Right renal pelvis (tissue), 4 donors: ENCODE data around the gene WFDC5. TPM values are rescaled to one million over a fixed set of nuclear protein-coding genes. Genes with fewer than 3 reads are reported as not detected.

ENCODE experiments used
- DNase-seq, 4 donors: peaks; one replicate each; pipeline ENCODE4 v3.0.0-alpha.2; 2013; ENCODE audit warnings: low read depth in 4 of 4, low spot score in 3 of 4, missing footprints in 1 of 4
- polyA plus RNA-seq, 4 donors: library from polyadenylated mRNA; unstranded; fragments of 120-200 nt; gene quantifications; one replicate each; pipeline ENCODE4 v1.2.1, GENCODE V29; 2013; ENCODE audit not compliant: insufficient read length in 4 of 4

Gene WFDC5
- polyA plus RNA-seq, 4 donors, result not detected

- DNase-seq, result no peak
These were observed 855 bp upstream of the WFDC5 start for GRCh38 chr20:45115829-45116228.

DNA sequence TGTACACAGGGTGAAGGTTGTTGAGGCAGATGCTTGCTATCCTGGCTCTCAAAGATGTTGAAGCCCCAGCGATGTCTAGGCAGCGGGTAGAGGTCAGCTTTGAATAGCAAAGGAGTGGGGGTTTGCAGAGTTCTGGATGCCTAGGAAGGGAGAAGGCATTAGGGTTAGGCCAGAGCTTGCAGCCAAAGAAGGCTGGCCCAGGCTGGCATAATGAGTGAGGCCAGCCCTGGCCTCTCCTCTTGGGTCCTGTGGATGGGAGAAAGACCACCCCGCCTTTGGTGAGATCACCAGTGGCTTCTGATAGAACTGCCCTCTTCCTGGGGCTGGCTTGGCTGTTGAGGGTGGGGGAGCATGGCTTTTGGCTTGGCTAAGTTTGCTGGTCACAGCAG lies 406 bp upstream of the WFDC5 start:
- DNase-seq, result no peak

DNA sequence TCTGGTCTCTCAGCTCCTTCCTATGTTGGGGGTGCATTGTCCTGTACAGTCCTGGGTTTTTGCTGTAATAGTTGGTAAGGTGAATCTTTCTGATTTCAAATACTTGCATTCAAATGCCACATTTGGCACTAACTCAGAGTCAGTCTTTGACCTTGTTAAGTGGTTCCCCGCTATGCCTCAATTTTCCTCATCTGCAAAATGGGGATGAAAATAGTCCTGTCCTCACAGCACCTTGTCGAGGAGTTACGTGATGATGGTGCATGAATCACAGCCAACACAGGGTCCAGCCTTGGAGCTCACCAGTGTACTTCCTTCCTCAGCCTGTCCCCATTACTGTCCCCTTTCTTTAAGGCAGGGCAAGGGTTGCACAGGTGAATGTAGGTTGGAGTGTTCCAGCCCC lies 1.1 kb downstream of the WFDC5 start:
- no peak for DNase-seq

- no peak for DNase-seq
These were observed 2.2 kb downstream of the WFDC5 start for GRCh38 chr20:45112754-45113153.

GRCh38 chr20:45111799-45112471 lies 3.0 kb downstream of the WFDC5 start:
- DNase-seq, result no peak

DNA sequence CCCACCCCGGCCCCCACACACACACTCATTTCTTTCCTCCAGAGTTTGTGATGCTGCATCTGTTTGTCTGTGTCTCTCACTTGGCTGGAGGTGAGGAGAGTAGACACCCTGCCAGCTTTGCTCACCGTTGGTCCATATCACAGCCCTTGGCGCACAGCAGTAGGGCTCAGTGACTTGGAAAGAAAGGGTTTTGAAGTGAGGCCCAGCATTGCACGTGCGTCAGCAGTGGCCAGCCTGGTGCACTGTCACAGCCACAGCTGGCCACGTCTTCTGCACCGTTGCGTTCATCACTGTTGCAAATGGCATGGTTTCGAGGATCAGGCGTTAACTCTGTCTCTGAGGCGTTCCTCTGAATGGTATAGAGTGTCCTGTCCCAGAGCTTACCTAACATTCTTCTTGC lies 3.7 kb downstream of the WFDC5 start:
- no peak for DNase-seq

DNA sequence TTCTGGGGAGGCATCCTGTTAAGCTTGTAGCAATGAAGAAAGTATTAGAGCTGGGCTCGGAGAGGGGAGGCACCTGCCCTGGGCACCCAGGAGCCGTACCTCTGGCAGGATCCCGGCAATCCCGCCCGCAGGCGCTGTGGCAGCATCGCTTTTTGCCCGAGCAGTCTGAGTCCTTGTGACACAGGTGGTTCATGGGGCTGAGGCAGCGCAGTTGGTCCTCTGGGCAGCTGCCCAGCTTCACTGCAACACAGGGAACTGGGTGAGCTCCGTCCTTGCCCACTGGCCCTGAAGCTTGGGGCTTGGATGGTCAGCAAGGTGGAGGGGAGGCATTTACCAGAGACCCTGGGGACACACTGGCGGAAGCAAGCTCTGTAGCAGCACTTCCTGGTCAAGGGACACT lies 4.7 kb downstream of the WFDC5 start:
- no peak for DNase-seq

DNA sequence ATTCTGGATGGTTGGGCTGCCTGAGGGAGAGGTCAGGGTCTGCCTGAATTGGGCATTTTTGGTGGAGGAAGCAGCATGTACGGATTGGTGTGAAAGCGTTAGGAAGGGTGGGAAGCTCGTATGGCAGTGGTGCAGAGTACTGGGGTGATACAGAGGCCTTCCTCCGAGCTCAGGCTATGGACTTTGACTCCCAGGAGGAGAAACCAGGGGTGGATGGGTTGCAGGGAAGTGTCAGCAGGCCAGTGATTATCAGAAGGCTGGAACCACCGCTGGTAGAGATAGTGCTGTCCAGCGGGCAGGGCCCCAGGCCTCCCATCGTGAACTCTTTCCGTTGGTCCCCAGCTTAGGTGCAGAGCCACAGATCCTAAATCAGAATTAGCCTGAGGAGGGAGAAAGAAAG lies 5.3 kb downstream of the WFDC5 start:
- no peak for DNase-seq

GRCh38 chr20:45105317-45105716 lies 9.7 kb downstream of the WFDC5 start:
- DNase-seq, result no peak

DNA sequence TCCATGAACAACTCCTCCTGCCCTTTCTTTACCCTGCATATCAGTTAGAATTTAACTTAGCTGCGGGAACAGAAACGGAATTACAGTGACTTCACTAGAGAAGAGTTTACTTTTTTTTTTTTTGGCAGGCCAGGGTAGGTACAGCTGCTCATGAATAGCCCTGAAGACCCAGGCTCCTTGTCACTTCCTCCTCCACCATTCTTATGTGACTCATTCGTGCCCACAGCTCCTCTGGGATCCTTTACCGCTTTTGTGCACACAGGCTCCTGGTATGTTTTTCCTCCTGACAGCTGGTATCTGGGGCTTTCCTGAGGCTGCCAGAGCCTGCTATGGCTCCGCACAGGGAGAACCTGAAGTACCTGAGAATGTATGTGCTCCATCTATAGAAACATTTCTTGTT lies 10.2 kb downstream of the WFDC5 start:
- DNase-seq, result no peak

DNA sequence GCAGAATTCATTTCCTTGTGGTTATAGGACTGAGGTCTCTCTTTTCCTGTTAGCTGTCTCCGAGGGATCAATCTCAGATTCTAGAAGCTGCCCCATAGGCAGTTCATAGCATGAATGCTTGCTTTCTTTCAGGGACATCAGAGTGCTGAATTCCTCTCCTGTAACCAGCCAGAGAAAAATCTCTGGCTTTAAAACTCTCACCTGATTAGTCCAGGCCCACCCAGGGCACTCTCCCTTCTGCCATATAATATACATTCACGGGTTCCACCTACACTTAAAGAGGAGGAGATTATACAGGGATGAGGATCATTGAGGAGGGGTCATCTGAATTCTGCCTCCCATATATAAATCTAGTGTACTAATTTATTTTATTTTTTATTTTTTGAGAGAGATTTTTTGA lies 11.9 kb downstream of the WFDC5 start:
- no peak for DNase-seq

DNA sequence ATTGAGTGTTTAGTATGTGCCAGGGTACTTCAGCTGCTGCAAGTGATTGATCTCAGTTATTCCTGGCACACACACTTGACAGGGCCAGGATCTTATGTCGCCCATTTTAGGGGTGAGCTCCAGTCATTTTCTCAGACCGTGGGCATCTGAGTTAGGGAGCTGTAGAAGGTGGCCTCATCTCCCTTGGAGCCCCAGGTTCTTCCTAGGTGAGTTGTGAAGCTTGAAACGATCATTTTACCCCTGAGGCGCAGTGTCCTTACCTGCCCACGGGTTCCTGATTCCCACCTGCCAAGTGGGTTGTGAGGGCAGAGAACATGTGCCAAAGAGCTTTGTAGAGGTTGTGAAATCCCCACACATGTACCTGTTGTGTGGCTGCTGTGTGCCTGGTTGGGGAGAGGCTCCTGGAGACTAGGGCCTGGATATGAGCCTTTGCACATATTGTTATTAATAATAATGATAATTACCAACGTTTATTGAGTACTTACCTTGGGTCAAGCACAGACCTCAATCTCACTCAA lies 13.6 kb downstream of the WFDC5 start:
- DNase-seq, result no peak

DNA sequence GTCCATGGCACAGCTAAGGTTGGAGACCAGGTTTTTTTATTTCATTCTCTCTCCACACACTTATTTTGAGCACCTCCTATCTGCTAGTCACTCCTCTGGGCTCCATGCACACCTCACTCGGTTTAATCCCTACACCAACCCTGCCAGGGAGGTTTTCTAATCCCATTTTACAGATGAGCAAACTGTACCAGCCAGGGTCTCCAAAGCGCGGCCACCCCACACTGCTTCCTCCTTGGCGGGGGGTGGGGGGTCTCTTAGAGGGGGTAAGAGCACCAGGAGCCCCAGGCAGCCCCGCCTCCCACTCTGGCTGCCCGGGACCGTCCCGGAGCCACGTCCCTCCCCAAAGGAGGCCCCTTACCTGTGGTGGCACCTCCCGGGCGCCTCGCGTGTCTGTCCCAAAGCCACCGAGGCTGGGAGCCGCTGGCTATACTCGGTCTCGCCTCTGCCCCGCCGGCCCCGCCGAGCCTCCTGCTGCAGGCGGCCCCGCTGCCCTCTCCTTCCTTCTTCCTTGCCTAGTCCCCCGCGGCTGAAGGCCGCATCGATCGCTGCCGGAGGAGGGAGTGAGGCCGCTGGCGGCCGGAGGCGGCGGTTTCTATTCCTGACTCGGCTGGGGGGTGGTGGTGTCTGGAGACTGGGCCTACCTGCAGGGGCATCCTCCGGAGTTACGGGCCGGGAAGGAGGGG lies 14.3 kb downstream of the WFDC5 start, which contains the start of gene KCNS1:
Gene KCNS1 (minus strand): TSS at position 565 of the 683 bp plus-strand sequence. CDS start 1,891 bp downstream, outside the sequence.
- no peak for DNase-seq

- DNase-seq, result peak; percentile 15 to 20 (median 17)
These were observed 16.7 kb downstream of the WFDC5 start for GRCh38 chr20:45098103-45098773.

DNA sequence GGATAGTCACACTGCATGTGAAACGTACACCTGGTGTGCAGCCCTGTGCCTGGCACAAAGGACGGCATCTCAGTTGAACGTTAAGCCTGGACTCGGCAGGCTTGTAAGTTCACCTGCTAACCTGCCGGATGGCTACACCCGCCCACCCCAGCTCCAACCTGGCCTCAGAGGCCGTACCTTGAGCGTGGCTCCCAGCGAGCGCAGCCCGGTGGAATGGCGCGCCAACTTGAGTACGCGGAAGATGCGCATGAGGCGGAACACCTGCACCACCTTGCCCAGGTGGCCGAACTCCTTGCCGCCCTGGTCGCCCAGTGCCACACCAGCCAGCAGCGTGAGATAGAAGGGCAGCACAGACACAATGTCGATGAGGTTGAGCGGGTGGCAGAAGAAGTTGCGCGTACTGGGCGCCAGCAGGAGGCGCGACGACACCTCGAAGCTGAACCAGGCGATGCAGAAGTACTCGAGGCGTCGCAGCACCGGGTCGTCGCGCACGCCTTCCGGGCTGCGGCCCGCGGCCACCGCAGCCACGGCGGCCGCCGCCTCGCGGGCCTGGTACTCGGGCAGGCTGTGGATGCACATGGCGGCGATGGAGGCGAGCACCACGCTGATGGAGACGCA lies 17.4 kb downstream of the WFDC5 start:
- peak in 3 of 4 donors; percentile 22 to 35 (median 25) for DNase-seq

DNA sequence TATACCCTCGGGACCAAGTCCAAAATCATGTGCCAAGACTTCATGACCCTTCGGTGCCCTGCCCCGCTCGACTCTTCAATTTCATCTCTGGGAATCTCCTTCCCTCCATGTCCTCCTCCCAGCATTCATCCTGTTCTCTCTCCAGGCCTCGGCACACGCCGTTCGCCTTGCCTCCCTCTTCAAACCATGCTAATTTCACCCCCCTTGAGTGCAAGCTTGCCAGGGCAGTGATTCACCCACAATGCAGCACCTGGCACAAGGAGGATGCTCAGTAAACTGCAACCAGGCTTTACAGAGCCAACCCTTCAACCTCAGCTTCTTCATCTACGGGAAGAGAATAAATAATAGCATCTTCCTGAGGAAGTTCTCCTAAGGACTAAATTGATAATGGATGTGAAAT lies 18.2 kb downstream of the WFDC5 start:
- DNase-seq, result no peak

GRCh38 chr20:45095805-45096238 lies 19.2 kb downstream of the WFDC5 start:
- peak in 3 of 4 donors; percentile 10 to 38 (median 22) for DNase-seq

- no peak for DNase-seq
These were observed 20.0 kb downstream of the WFDC5 start for GRCh38 chr20:45094864-45095574.

DNA sequence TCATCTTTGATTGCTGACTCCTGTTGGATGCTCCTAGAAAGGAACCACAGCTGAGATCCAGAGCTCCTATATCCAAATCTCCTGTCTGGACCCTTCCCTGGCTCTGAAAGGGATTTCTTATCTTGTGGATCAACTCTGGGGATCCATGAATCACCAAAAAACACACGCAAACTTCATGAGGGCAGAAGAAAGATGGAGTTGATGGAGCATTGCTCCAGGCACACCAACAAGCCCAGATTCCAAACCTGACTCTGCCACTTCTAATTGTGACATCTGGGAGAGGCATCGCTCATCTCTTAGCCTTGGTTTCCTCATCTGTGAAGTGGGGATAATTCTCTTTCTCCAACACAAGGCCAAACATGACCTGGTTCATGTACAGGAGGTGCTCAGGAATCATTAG lies 20.8 kb downstream of the WFDC5 start:
- no peak for DNase-seq

DNA sequence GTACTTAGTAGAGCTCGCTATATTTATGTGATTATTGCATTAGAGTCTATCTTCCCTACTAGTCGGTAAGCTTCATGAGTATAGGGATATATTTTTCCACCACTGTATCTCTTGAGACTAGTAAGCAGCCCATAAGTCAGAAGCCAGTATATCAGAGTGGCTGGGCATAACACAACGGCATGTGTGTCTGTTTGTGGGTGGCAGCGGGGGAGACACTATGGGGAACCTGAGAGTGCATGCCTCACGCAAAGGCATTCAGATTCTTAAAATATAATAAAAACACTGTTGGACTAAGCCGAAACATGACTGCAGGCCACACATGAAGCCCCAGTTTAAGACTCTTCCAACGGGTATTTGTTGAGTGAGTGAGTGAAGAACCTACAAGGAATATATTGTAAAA lies 22.1 kb downstream of the WFDC5 start:
- no peak for DNase-seq
